Activated CD4-positive, alpha-beta memory T cell treated with anti-CD3 and anti-CD28 coated beads for 36 hours (primary cell): Measurements from ENCODE around the gene COMMD1. TPM values are rescaled to one million over a fixed set of nuclear protein-coding genes. Genes with fewer than 3 reads are reported as not detected.
"Not testable (repeated sequence)": the region's sequence is repeated elsewhere in the genome, so short reads cannot be mapped to it uniquely, and the experiment has no call there.

Source experiments
- CTCF ChIA-PET: fragments of 350-600 bp; sonication (Branson Sonifier 250); formaldehyde crosslinking; loops from one replicate; lab custom pipeline; 2021; ENCODE audit warnings: antibody characterized with exemption, inconsistent platforms; lab: Charles Lee
- POLR2A ChIA-PET: fragments of 350-600 bp; sonication (Branson Sonifier 250); formaldehyde crosslinking; loops from one replicate; lab custom pipeline; 2021; ENCODE audit warnings: antibody characterized with exemption; lab: Charles Lee
- DNase-seq: peaks from one replicate; pipeline ENCODE4 v3.0.0-alpha.2; 2020
- H3K27ac Mint-ChIP-seq: one replicate; pipeline ENCODE4 v1.8.0; 2021; ENCODE audit warnings: mixed read lengths
- H3K27me3 Mint-ChIP-seq: one replicate; pipeline ENCODE4 v1.8.0; 2021; ENCODE audit warnings: mixed read lengths
- H3K36me3 Mint-ChIP-seq: one replicate; pipeline ENCODE4 v1.8.0; 2021; ENCODE audit warnings: mixed read lengths
- H3K4me1 Mint-ChIP-seq: one replicate; pipeline ENCODE4 v1.8.0; 2021; ENCODE audit warnings: low read depth, mixed read lengths
- H3K4me3 Mint-ChIP-seq: one replicate; pipeline ENCODE4 v1.8.0; 2021; ENCODE audit warnings: mild to moderate bottlenecking, mixed read lengths
- H3K9me3 Mint-ChIP-seq: one replicate; pipeline ENCODE4 v1.8.0; 2021; ENCODE audit warnings: mixed read lengths
- intact Hi-C: fragments of 100-400 bp; cut with micrococcal nuclease; formaldehyde crosslinking; loops from one replicate; pipeline ENCODE4 v1.15.1; 2023
- total RNA-seq, 2 experiments: library from RNA; stranded (reverse); gene quantifications; one replicate each; pipeline ENCODE4 v1.2.3, GENCODE V29; 2021

Gene COMMD1
- total RNA-seq, 2 experiments from 2014 or later: 33.0 to 33.8 TPM

GRCh38 chr2:62158444-62159121 lies 253.1 kb downstream of the COMMD1 start:
- H3K36me3 Mint-ChIP-seq: no peaks in the 10 kb centered on the region
- peaks cover 10% of the 10 kb centered on the region for H3K9me3 Mint-ChIP-seq
- H3K4me1 Mint-ChIP-seq: peaks cover 2% of the 10 kb centered on the region
- H3K27ac Mint-ChIP-seq: no peak overlapping the region
- ChIA-PET POLR2A (no interaction called here), CTCF (no interaction called here)
- intact Hi-C loops: no loop called here
- H3K4me3 Mint-ChIP-seq: no peak overlapping the region
- no peaks in the 10 kb centered on the region for H3K27me3 Mint-ChIP-seq
- no peak for DNase-seq

- H3K4me3 Mint-ChIP-seq, CTCF ChIA-PET, DNase-seq, H3K27me3 Mint-ChIP-seq, H3K4me1 Mint-ChIP-seq, POLR2A ChIA-PET, H3K9me3 Mint-ChIP-seq, H3K27ac Mint-ChIP-seq, H3K36me3 Mint-ChIP-seq, intact Hi-C loops: not testable (repeated sequence)
Measured at GRCh38 chr2:62160691-62161090, 255.2 kb downstream of the COMMD1 start.

- ChIA-PET CTCF (interaction anchor here (0.7 kb wide), 1 partner anchor 253 kb away, joined by 3 read pairs; no protein-coding TSS in a partner anchor), POLR2A (no interaction called here)
- Mint-ChIP-seq H3K4me1 (peaks cover 2% of the 10 kb centered on the region), H3K4me3 (no peak overlapping the region), H3K36me3 (no peaks in the 10 kb centered on the region), H3K27ac (no peak overlapping the region), H3K9me3 (no peaks in the 10 kb centered on the region), H3K27me3 (no peaks in the 10 kb centered on the region)
- no peak for DNase-seq
- intact Hi-C loops: no loop called here
Measured at GRCh38 chr2:62163106-62163831, 257.8 kb downstream of the COMMD1 start.

- intact Hi-C loops: no loop called here
- ChIA-PET CTCF (interaction anchor here (0.7 kb wide), 1 partner anchor 252 kb away, joined by 3 read pairs; no protein-coding TSS in a partner anchor), POLR2A (no interaction called here)
- Mint-ChIP-seq H3K27me3 (no peaks in the 10 kb centered on the region), H3K9me3 (no peaks in the 10 kb centered on the region), H3K4me1 (peaks cover 2% of the 10 kb centered on the region), H3K27ac (no peak overlapping the region), H3K36me3 (no peaks in the 10 kb centered on the region), H3K4me3 (no peak overlapping the region)
- DNase-seq: no peak
Measured at GRCh38 chr2:62163834-62164233, 258.4 kb downstream of the COMMD1 start.

- intact Hi-C loops: no loop called here
- DNase-seq: no peak
- H3K4me3 Mint-ChIP-seq: no peak overlapping the region
- no peaks in the 10 kb centered on the region for H3K27me3 Mint-ChIP-seq
- H3K4me1 Mint-ChIP-seq: no peaks in the 10 kb centered on the region
- no peak overlapping the region for H3K27ac Mint-ChIP-seq
- H3K36me3 Mint-ChIP-seq: no peaks in the 10 kb centered on the region
- no peaks in the 10 kb centered on the region for H3K9me3 Mint-ChIP-seq
- ChIA-PET CTCF (interaction anchor here (0.6 kb wide), 1 partner anchor 153 kb away, joined by 4 read pairs; no protein-coding TSS in a partner anchor), POLR2A (no interaction called here)
Measured at GRCh38 chr2:62175728-62176127, 270.3 kb downstream of the COMMD1 start.

GRCh38 chr2:62176801-62177200 lies 271.3 kb downstream of the COMMD1 start:
- no peaks in the 10 kb centered on the region for H3K4me1 Mint-ChIP-seq
- ChIA-PET CTCF (no interaction called here), POLR2A (no interaction called here)
- H3K4me3 Mint-ChIP-seq: no peak overlapping the region
- H3K36me3 Mint-ChIP-seq: no peaks in the 10 kb centered on the region
- intact Hi-C loops: no loop called here
- DNase-seq: no peak
- H3K27ac Mint-ChIP-seq: no peak overlapping the region
- H3K27me3 Mint-ChIP-seq: no peaks in the 10 kb centered on the region
- H3K9me3 Mint-ChIP-seq: no peaks in the 10 kb centered on the region

- POLR2A ChIA-PET: no interaction called here
- Mint-ChIP-seq H3K4me1 (no peaks in the 10 kb centered on the region), H3K9me3 (no peaks in the 10 kb centered on the region), H3K27me3 (no peaks in the 10 kb centered on the region), H3K4me3 (no peak overlapping the region), H3K27ac (no peak overlapping the region), H3K36me3 (no peaks in the 10 kb centered on the region)
- intact Hi-C loops: no loop called here
- DNase-seq: no peak
- CTCF ChIA-PET: no interaction called here
Measured at GRCh38 chr2:62177392-62178049, 272.0 kb downstream of the COMMD1 start.

GRCh38 chr2:62178741-62179271 lies 273.3 kb downstream of the COMMD1 start:
- Mint-ChIP-seq H3K9me3 (no peaks in the 10 kb centered on the region), H3K4me1 (no peaks in the 10 kb centered on the region), H3K27me3 (no peaks in the 10 kb centered on the region), H3K36me3 (no peaks in the 10 kb centered on the region), H3K27ac (no peak overlapping the region), H3K4me3 (no peak overlapping the region)
- POLR2A ChIA-PET: no interaction called here
- intact Hi-C loops: no loop called here
- CTCF ChIA-PET: no interaction called here
- no peak for DNase-seq

- Mint-ChIP-seq H3K4me3 (no peak overlapping the region), H3K27me3 (no peaks in the 10 kb centered on the region), H3K9me3 (no peaks in the 10 kb centered on the region), H3K27ac (no peak overlapping the region), H3K36me3 (no peaks in the 10 kb centered on the region), H3K4me1 (no peaks in the 10 kb centered on the region)
- no peak for DNase-seq
- POLR2A ChIA-PET: no interaction called here
- CTCF ChIA-PET: no interaction called here
- intact Hi-C loops: no loop called here
Measured at GRCh38 chr2:62180975-62181374, 275.5 kb downstream of the COMMD1 start.

GRCh38 chr2:62181843-62182242 lies 276.4 kb downstream of the COMMD1 start:
- no peak overlapping the region for H3K27ac Mint-ChIP-seq
- no peaks in the 10 kb centered on the region for H3K36me3 Mint-ChIP-seq
- H3K27me3 Mint-ChIP-seq: no peaks in the 10 kb centered on the region
- H3K4me1 Mint-ChIP-seq: no peaks in the 10 kb centered on the region
- H3K9me3 Mint-ChIP-seq: no peaks in the 10 kb centered on the region
- no peak overlapping the region for H3K4me3 Mint-ChIP-seq
- ChIA-PET CTCF (no interaction called here), POLR2A (no interaction called here)
- no peak for DNase-seq
- intact Hi-C loops: no loop called here

GRCh38 chr2:62184512-62185230 lies 279.2 kb downstream of the COMMD1 start:
- intact Hi-C loops: no loop called here
- H3K4me3 Mint-ChIP-seq: no peak overlapping the region
- POLR2A ChIA-PET: no interaction called here
- no peak for DNase-seq
- CTCF ChIA-PET: no interaction called here
- no peaks in the 10 kb centered on the region for H3K36me3 Mint-ChIP-seq
- no peaks in the 10 kb centered on the region for H3K27me3 Mint-ChIP-seq
- H3K27ac Mint-ChIP-seq: no peak overlapping the region
- H3K4me1 Mint-ChIP-seq: no peaks in the 10 kb centered on the region
- no peaks in the 10 kb centered on the region for H3K9me3 Mint-ChIP-seq
